ENCODE results near the gene GALK1. TPM values are rescaled to one million over a fixed set of nuclear protein-coding genes. Genes with fewer than 3 reads are reported as not detected.

GALK1 gene
- total RNA-seq, 1 donor from 2014 or later, result 18.4 TPM

- H3K9me3 ChIP-seq, result no peaks in the 10 kb centered on the region
- H3K4me3 ChIP-seq, result no peak overlapping the region
- DNase-seq (ENCODE audit: extremely low spot score in 2 of 2), result no peak
- H3K36me3 ChIP-seq, result peaks cover 0 to 15% of the 10 kb centered on the region in 2 donors
- peaks cover 18% of the 10 kb centered on the region for H3K4me1 ChIP-seq
- no peak overlapping the region for H3K27ac ChIP-seq
- no peak for TF ChIP-seq POLR2AphosphoS5 (IDR thresholded peaks at IDR 0.05; ENCODE audit: insufficient read depth in 1 of 2, low read depth in 1 of 2)
- TF ChIP-seq POLR2A (IDR thresholded peaks at IDR 0.05), result no peak
- TF ChIP-seq CTCF (IDR thresholded peaks at IDR 0.05), result no peak
- intact Hi-C loops (cut with DNase I), result no loop called here
- no peaks in the 10 kb centered on the region for H3K27me3 ChIP-seq
Measured at GRCh38 chr17:75759457-75759856, 5.5 kb downstream of the GALK1 start.

- no peak for DNase-seq (ENCODE audit: extremely low spot score in 2 of 2)
- Histone ChIP-seq H3K27me3 (no peaks in the 10 kb centered on the region), H3K4me1 (peaks cover 14% of the 10 kb centered on the region), H3K4me3 (no peak overlapping the region), H3K27ac (no peak overlapping the region), H3K36me3 (peaks cover 0 to 15% of the 10 kb centered on the region in 2 donors), H3K9me3 (no peaks in the 10 kb centered on the region)
- TF ChIP-seq CTCF (IDR thresholded peaks at IDR 0.05) (no peak), POLR2AphosphoS5 (IDR thresholded peaks at IDR 0.05; ENCODE audit: insufficient read depth in 1 of 2, low read depth in 1 of 2) (no peak), POLR2A (IDR thresholded peaks at IDR 0.05) (no peak)
- intact Hi-C loops (cut with DNase I), result no loop called here
Measured at GRCh38 chr17:75758131-75758905, 6.7 kb downstream of the GALK1 start.

GRCh38 chr17:75757086-75757681, 7.8 kb downstream of the GALK1 start:
- H3K36me3 ChIP-seq, result peaks cover 0 to 15% of the 10 kb centered on the region in 2 donors
- intact Hi-C loops (cut with DNase I), result no loop called here

GRCh38 chr17:75756451-75757085, 8.4 kb downstream of the GALK1 start:
- Histone ChIP-seq H3K36me3 (peaks cover 0 to 15% of the 10 kb centered on the region in 2 donors), H3K27ac (no peak overlapping the region)
- intact Hi-C loops (cut with DNase I), result no loop called here

More at GRCh38 chr17:75757086-75757681, 7.8 kb downstream of the GALK1 start:
- H3K27ac ChIP-seq, result no peak overlapping the region
- H3K4me1 ChIP-seq, result peaks cover 19% of the 10 kb centered on the region
- H3K9me3 ChIP-seq, result no peaks in the 10 kb centered on the region
- DNase-seq (ENCODE audit: extremely low spot score in 2 of 2), result no peak
- TF ChIP-seq POLR2AphosphoS5 (IDR thresholded peaks at IDR 0.05; ENCODE audit: insufficient read depth in 1 of 2, low read depth in 1 of 2), result no peak
- no peak for TF ChIP-seq POLR2A (IDR thresholded peaks at IDR 0.05)
- no peak for TF ChIP-seq CTCF (IDR thresholded peaks at IDR 0.05)
- H3K27me3 ChIP-seq, result no peaks in the 10 kb centered on the region
- no peak overlapping the region for H3K4me3 ChIP-seq

More at GRCh38 chr17:75756451-75757085, 8.4 kb downstream of the GALK1 start:
- no peak for TF ChIP-seq CTCF (IDR thresholded peaks at IDR 0.05)
- TF ChIP-seq POLR2A (IDR thresholded peaks at IDR 0.05), result no peak
- TF ChIP-seq POLR2AphosphoS5 (IDR thresholded peaks at IDR 0.05; ENCODE audit: insufficient read depth in 1 of 2, low read depth in 1 of 2), result no peak
- no peaks in the 10 kb centered on the region for H3K9me3 ChIP-seq
- no peak overlapping the region for H3K4me3 ChIP-seq
- no peaks in the 10 kb centered on the region for H3K27me3 ChIP-seq
- no peak for DNase-seq (ENCODE audit: extremely low spot score in 2 of 2)
- H3K4me1 ChIP-seq, result peaks cover 19% of the 10 kb centered on the region
